AG09309 (cell line): Measurements from ENCODE around the gene CELSR1.

Experiments used
- DNase-seq: peaks from one replicate; pipeline ENCODE4 v3.0.0-alpha.2; 2010; ENCODE audit warnings: low read depth
- H3K4me3 ChIP-seq: 2 replicates; pipeline ENCODE4 v1.5.1; 2011; ENCODE audit warnings: mild to moderate bottlenecking, low read depth, low read length, moderate library complexity; ENCODE audit not compliant: control insufficient read depth
- TF ChIP-seq, protein P1 (sequence below): IDR thresholded peaks from 2 replicates; pipeline ENCODE4 v1.5.1; 2011; ENCODE audit warnings: mild to moderate bottlenecking, low read depth, low read length, inconsistent platforms; ENCODE audit not compliant: insufficient read depth, control insufficient read depth; ENCODE audit errors: missing control alignments

CELSR1 gene

DNA sequence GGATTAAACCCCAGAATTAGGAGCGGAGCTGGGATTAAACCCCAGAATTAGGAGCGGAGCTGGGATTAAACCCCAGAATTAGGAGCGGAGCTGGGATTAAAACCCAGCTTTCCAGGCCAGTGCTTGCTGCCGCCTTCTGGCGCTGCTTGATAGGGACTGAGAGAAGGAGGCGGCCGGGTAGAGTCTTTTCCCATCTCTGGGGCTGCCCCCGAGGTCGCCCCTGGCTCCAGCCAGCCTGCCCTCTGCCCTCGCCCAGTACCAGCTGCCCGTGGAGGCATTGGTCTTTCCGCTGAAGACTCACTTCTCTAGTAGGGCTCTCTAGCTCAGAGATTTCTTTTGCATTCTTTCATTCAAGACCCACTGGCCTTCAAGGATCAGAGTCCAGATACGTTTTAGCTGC lies 196.7 kb downstream of the CELSR1 start:
- no peak overlapping the region for H3K4me3 ChIP-seq
- TF ChIP-seq, protein P1, sequence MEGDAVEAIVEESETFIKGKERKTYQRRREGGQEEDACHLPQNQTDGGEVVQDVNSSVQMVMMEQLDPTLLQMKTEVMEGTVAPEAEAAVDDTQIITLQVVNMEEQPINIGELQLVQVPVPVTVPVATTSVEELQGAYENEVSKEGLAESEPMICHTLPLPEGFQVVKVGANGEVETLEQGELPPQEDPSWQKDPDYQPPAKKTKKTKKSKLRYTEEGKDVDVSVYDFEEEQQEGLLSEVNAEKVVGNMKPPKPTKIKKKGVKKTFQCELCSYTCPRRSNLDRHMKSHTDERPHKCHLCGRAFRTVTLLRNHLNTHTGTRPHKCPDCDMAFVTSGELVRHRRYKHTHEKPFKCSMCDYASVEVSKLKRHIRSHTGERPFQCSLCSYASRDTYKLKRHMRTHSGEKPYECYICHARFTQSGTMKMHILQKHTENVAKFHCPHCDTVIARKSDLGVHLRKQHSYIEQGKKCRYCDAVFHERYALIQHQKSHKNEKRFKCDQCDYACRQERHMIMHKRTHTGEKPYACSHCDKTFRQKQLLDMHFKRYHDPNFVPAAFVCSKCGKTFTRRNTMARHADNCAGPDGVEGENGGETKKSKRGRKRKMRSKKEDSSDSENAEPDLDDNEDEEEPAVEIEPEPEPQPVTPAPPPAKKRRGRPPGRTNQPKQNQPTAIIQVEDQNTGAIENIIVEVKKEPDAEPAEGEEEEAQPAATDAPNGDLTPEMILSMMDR, result no peak
- DNase-seq, result no peak

DNA sequence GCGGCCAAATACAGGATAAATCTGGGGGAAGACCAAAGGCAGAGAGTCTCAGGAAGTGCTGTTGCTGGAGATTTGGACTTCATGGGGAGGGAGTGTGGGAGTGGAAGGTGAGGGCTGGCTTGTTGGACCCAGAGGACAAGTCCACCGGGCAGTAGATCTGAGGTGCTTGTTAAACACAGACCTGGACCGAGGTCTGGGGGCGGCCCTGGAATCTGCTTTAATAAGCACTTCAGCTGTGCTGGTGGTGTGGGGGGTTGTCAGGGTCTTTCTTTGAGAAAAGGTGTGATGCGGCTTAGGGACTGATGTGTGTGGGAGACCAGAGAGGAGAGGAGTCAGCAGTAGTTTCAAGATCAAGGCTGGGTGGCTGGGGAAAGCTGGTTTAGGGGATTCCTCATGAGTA lies 197.5 kb downstream of the CELSR1 start:
- no peak for DNase-seq
- H3K4me3 ChIP-seq, result no peak overlapping the region
- TF ChIP-seq, protein P1, result no peak

DNA sequence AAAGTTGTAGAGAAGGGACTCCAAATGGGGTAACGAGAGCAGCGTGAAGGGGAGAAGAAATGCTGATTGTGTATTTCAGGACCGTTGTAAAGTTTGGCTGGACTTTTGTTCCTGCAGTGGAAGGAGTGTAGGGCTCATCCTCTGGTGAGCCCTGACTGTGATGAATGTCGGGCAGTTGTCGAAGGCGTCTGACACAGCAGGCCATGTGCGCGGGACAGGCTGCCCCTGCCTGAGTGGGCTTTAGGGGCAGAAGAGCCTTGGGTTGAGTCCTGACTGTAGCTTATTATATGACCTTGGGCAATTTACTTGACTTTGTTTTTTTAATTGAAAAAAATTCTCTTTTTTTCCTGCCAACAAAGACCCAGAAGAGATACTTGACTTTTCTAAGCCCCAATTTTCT lies 198.8 kb downstream of the CELSR1 start:
- DNase-seq, result no peak
- H3K4me3 ChIP-seq, result no peak overlapping the region
- TF ChIP-seq, protein P1, result no peak

DNA sequence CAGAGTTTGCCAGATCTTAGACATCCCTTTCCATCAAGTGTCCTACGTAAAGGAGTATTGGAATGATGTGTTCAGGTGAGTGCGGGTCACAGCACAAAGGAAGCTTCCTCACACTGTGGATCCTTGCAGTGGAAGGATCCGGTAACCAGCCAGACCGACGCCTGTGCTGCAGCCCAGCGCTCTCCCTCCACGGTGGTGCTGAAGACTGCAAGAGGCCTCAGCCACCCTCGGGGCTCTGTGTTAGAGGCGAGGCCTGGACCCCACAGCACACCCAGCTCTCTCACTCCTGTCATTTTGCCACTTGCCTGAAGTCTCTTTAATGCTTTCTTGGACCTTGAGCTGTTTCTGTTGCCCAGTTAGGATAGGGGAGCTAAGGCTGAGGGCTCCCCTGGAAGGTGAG lies 199.6 kb downstream of the CELSR1 start:
- TF ChIP-seq, protein P1, result no peak
- DNase-seq, result no peak
- no peak overlapping the region for H3K4me3 ChIP-seq

DNA sequence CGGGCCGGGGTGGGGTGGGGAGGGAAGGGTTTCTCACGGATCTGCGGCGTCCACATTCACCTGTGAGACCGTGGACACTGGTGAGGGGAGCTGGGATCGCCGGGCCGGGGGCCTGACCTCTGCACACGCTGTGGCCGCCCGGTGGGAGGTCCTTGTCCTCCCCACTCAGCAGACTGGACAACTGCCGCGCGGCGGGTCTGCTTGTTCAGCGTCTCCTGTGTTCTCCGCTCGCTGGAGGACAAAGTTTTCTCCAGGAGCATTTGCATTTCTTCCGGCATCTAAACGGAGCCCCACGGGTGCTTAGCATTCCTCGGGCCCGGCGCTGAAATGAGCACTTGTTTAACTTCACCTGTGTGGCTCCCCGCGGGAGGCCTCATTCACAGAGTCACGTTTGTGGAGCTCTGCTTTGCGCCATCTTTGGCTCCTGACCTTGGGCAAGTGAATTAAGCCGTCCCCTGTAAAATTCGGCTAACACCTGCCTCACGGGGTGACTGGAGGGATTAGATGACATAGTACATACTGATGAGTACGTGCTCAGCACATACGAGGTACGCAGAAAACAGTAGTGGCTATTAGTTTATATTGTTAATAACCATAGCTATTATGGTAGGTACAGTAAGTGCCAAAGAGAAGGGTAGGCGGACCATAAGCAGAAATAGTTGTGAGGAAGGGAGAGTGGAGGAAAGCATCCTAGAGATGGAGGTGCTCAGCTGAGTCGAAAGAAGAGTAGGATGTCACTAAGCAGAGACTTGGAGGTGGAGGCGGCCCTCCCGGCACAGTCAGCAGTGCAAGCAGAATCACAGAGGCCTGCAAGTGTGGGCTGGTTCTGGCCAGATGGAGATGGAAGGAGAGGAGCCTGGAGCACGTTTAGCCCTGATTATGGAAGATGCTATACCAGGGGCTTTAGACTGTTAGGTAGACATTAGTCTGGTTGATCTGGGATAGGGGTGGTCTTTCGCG lies 201.0 kb downstream of the CELSR1 start:
- TF ChIP-seq, protein P1, result no peak
- no peak for DNase-seq
- H3K4me3 ChIP-seq, result peak overlapping the region; percentile 92

DNA sequence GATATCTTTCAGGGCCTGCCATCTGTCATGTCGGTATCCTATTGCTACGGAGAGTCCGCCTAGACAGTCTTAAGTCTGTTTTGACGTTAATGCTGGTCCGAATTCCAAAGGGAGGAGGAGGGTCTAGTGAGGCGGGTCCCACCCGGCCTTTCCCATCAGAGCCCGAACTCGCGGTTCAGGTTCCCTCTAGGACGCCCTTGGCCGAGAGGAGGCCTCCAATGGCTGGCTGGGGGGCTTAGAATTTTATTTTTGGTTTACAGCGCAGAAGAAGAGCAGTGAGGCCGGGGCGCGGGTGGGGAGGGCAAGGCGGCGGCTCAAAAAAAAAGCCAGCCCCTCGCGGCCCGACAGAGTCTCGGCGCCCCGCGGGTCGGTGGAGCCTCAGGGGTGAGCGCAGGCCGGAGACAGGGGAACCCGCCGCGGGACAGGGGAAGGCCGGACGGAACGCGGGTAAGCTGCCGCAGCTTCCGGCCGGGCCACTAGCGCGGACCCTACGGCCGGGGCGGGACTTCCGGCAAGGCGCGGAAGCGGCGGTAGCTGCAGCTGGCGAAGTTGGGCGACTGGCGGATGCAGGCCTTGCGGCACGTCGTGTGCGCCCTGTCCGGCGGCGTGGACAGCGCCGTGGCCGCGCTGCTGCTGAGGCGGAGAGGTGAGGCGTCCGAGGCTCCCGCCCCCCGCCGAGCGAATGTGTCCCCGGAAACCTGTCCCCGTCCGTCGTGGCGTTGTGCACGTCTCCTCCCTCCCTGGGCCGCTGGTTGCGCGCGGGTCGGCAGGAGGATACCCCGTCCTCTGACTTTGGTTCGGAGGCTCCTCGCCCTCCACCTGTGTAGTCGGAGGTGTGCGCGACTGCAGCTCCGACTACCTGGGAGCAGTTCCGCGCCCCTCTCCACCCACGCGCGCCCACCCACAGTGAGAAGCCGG lies 202.0 kb downstream of the CELSR1 start, which contains the start of gene TRMU:
Gene TRMU, plus strand, starts transcription at position 514 of the 918 bp plus-strand sequence. Its CDS starts 51 bp downstream, at position 565.
- peak within 1 kb of the TSS; percentile 92 for H3K4me3 ChIP-seq
- TF ChIP-seq, protein P1, result no peak
- peak; percentile 47 for DNase-seq
